MM.1S (cell line): ENCODE results near the gene MARK3.

Experiments used
- DNase-seq: peaks from one replicate; pipeline ENCODE4 v3.0.0-alpha.2; 2015
- H2AFZ ChIP-seq: fragments of 300-600 bp; sonication (generic); 2 replicates; pipeline ENCODE4 v1.6.0; 2016; ENCODE audit warnings: antibody characterized with exemption, low read length
- H3F3A ChIP-seq: fragments of 300-600 bp; sonication (generic); 2 replicates; pipeline ENCODE4 v1.6.1; 2016; ENCODE audit warnings: mild to moderate bottlenecking, antibody characterized with exemption, low read length, moderate library complexity, mixed read lengths; ENCODE audit not compliant: insufficient read depth
- H3K27ac ChIP-seq: fragments of 300-600 bp; sonication (generic); 2 replicates; pipeline ENCODE4 v1.5.1; 2016; ENCODE audit warnings: mild to moderate bottlenecking, low read length
- H3K27me3 ChIP-seq: fragments of 300-600 bp; sonication (generic); replicated peaks from 2 replicates; pipeline ENCODE4 v1.6.0; 2016; ENCODE audit warnings: low read length; ENCODE audit not compliant: insufficient read depth
- H3K36me3 ChIP-seq: fragments of 300-600 bp; sonication (generic); replicated peaks from 2 replicates; pipeline ENCODE4 v1.6.1; 2016; ENCODE audit warnings: mild to moderate bottlenecking, low read length, mixed read lengths; ENCODE audit not compliant: insufficient read depth
- H3K4me1 ChIP-seq: fragments of 300-600 bp; sonication (generic); 2 replicates; pipeline ENCODE4 v1.6.1; 2016; ENCODE audit warnings: low read length, mixed read lengths
- H3K4me2 ChIP-seq: fragments of 300-600 bp; sonication (generic); 2 replicates; pipeline ENCODE4 v1.6.0; 2016; ENCODE audit warnings: low read depth, low read length
- H3K4me3 ChIP-seq: fragments of 300-600 bp; sonication (generic); 2 replicates; pipeline ENCODE4 v1.5.1; 2016; ENCODE audit warnings: low read length, mixed read lengths
- H3K79me2 ChIP-seq: fragments of 300-600 bp; sonication (generic); 2 replicates; pipeline ENCODE4 v1.6.1; 2016; ENCODE audit warnings: mixed run types, low read length, mixed read lengths
- H3K9ac ChIP-seq: fragments of 300-600 bp; sonication (generic); 2 replicates; pipeline ENCODE4 v1.6.1; 2016; ENCODE audit warnings: low read length, mixed read lengths
- H3K9me2 ChIP-seq: fragments of 300-600 bp; sonication (generic); replicated peaks from 2 replicates; pipeline ENCODE4 v1.6.1; 2016; ENCODE audit warnings: mild to moderate bottlenecking, low read length, mixed read lengths; ENCODE audit not compliant: insufficient read depth
- H3K9me3 ChIP-seq: fragments of 300-600 bp; sonication (generic); replicated peaks from 2 replicates; pipeline ENCODE4 v1.6.1; 2016; ENCODE audit warnings: mild to moderate bottlenecking, low read length, mixed read lengths; ENCODE audit not compliant: insufficient read depth
- H4K20me1 ChIP-seq: fragments of 300-600 bp; sonication (generic); 2 replicates; pipeline ENCODE4 v1.6.1; 2016; ENCODE audit warnings: mild to moderate bottlenecking, low read length, moderate library complexity, mixed read lengths; ENCODE audit not compliant: insufficient read depth
- CTCF ChIP-seq: fragments of 300-600 bp; sonication (generic); IDR thresholded peaks from 2 replicates; pipeline ENCODE4 v1.5.1; 2016; ENCODE audit warnings: antibody characterized with exemption, low read length, mixed read lengths
- EZH2 ChIP-seq: fragments of 300-600 bp; sonication (generic); optimal IDR thresholded peaks from 2 replicates; pipeline ENCODE3; 2017; ENCODE audit warnings: low read depth, mild to moderate bottlenecking, antibody characterized with exemption, low read length, mixed read lengths
- EZH2phosphoT487 ChIP-seq: fragments of 300-600 bp; sonication (generic); IDR thresholded peaks from 2 replicates; pipeline ENCODE4 v1.6.1; 2018; ENCODE audit warnings: antibody characterized with exemption, low read length

MARK3 gene

GRCh38 chr14:103456167-103456835 lies 71.1 kb downstream of the MARK3 start:
- Histone ChIP-seq H3K9ac (no peak overlapping the region), H3K27ac (no peak overlapping the region), H3K4me3 (no peak overlapping the region), H3K4me1 (no peaks in the 10 kb centered on the region), H4K20me1 (no peaks in the 10 kb centered on the region), H3F3A (no peaks in the 10 kb centered on the region), H3K9me2 (no peaks in the 10 kb centered on the region), H3K36me3 (no peaks in the 10 kb centered on the region), H3K4me2 (no peak overlapping the region), H3K9me3 (no peaks in the 10 kb centered on the region), H3K27me3 (no peaks in the 10 kb centered on the region), H2AFZ (no peak overlapping the region), H3K79me2 (peaks cover 3% of the 10 kb centered on the region; the same call in 1 of the 2 replicates)
- TF ChIP-seq EZH2phosphoT487, result no peak
- no peak for TF ChIP-seq EZH2
- no peak for TF ChIP-seq CTCF
- no peak for DNase-seq

GRCh38 chr14:103460415-103460814 lies 75.2 kb downstream of the MARK3 start:
- H3F3A ChIP-seq, result no peaks in the 10 kb centered on the region
- H4K20me1 ChIP-seq, result no peaks in the 10 kb centered on the region
- no peak overlapping the region for H2AFZ ChIP-seq
- H3K9me3 ChIP-seq, result no peaks in the 10 kb centered on the region
- TF ChIP-seq CTCF (no peak), EZH2 (no peak), EZH2phosphoT487 (no peak)
- no peaks in the 10 kb centered on the region for H3K27me3 ChIP-seq
- H3K4me1 ChIP-seq, result no peaks in the 10 kb centered on the region
- DNase-seq, result no peak
- H3K36me3 ChIP-seq, result no peaks in the 10 kb centered on the region
- no peak overlapping the region for H3K4me2 ChIP-seq
- H3K9ac ChIP-seq, result no peak overlapping the region
- H3K9me2 ChIP-seq, result no peaks in the 10 kb centered on the region
- no peak overlapping the region for H3K27ac ChIP-seq
- no peak overlapping the region for H3K4me3 ChIP-seq
- no peaks in the 10 kb centered on the region for H3K79me2 ChIP-seq

GRCh38 chr14:103463149-103463548 lies 77.9 kb downstream of the MARK3 start:
- no peak for TF ChIP-seq CTCF
- TF ChIP-seq EZH2phosphoT487, result no peak
- TF ChIP-seq EZH2, result no peak
- no peak overlapping the region for H3K27ac ChIP-seq
- H3K9me3 ChIP-seq, result no peaks in the 10 kb centered on the region
- no peaks in the 10 kb centered on the region for H3K4me1 ChIP-seq
- H3K36me3 ChIP-seq, result no peaks in the 10 kb centered on the region
- no peaks in the 10 kb centered on the region for H3F3A ChIP-seq
- H3K9ac ChIP-seq, result no peak overlapping the region
- no peaks in the 10 kb centered on the region for H3K27me3 ChIP-seq
- DNase-seq, result no peak
- H3K79me2 ChIP-seq, result no peaks in the 10 kb centered on the region
- H3K4me3 ChIP-seq, result no peak overlapping the region
- H2AFZ ChIP-seq, result no peak overlapping the region
- no peaks in the 10 kb centered on the region for H4K20me1 ChIP-seq
- H3K4me2 ChIP-seq, result no peak overlapping the region
- H3K9me2 ChIP-seq, result no peaks in the 10 kb centered on the region
